Measurements from ENCODE around the gene MSI1.

MSI1 gene

DNA sequence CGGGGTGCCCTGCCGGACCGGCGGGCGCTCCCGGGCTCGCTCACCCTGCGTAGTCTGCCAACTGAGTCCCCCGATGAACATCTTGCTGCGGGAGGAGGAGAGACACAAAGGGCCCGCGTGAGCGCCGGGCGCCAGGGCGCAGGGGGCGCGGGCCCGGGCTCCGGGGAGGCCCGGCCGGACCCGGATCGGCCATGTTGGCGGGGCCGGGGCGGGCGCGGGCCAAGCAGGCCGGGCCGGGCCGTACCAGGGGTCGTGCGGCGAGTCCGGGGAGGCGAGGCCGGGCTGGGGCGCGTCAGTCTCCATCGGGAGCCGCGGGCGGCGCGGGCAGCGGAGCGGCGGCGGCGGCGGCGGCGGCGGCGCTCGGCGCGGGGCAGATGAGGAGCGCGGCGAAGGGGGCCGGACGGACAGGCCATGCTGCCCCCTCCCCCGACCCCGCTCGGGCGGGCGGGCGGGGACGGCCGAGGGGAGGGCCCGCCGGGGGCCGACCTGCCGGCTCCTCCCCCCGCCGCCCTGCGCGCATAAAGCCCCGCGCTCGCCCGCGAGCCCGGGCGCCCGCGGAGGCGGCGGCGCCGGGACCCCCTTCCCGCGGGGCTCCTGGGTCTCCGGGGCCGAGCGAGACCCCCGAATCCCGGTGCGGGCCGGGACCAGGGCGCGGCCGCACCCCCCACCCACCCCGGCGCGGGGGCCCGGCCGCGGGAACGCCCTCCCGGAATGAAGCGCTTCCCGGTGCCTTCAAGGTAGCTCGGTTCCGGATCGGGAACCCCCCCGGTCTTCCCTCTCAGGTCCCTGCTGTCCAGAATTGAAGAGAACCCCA, at the start of gene MSI1:
Gene MSI1 (minus strand): TSS at position 376 of the 814 bp plus-strand sequence. CDS start 73 bp downstream, at position 303.
- DNase-seq (ENCODE audit: low read depth in 2 of 2), result no peak

DNA sequence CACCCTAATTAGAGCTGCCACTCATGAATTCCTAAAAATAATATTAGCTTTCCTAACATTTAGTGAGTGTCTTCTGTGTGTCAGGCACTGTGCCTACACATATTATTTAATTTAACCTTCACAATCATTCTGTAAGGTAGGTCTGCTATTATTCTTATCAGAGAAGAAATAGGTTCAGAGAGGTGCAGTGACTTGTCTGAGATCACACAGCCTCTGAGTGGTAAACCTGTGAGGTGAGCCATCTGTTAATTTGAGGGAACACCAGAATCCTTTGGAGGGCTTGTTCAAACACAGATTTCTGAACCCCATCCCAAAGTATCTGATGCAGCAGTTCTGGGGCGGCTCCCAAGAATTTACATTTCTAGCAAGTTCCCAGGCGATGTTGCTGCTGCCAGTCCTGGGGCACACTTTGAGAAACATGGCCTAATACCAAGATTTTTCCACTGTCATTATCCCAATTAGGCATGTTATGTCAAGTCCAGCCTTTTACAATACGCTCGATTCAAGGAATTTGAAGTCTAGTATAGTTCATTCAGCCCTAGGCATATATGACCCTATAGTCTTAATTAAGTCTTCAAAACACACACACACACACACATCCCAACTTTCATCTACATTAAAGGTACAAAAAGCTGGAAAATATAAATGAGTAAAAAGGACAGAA, 49.1 kb upstream of the MSI1 start:
- DNase-seq (ENCODE audit: low read depth in 2 of 2), result no peak

DNA sequence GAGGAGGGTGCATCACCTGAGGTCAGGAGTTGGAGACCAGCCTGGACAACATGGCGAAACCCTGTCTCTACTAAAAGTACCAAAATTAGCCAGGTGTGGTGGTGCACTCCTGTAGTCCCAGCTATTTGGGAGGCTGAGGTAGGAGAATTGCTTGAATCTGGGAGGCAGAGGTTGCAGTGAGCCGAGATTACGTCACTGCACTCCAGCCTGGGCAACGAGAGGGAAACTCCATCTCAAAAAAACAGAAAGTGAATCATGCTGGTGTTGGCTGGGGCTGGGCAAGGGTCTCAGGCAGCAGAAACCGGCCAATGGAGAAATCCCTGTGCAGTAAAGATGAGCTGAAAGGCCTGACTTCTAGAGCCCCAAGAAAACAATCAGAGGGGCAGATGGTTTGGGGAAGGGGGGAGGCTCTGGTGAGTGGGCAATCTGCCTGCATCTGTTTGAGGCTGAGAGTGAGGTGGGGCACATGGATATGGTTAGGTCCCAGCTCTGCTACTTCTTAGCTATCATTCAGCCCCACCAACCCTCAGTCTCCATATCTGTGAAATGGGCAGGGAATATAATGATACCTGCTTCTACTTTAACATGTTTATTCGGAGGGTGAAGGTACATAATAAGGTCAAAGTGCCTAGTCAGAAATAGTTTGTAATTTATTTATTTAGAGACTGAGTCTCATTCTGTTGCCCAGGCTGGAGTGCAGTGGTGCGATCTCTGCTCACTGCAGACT, 47.7 kb upstream of the MSI1 start:
- DNase-seq (ENCODE audit: low read depth in 2 of 2), result no peak

DNA sequence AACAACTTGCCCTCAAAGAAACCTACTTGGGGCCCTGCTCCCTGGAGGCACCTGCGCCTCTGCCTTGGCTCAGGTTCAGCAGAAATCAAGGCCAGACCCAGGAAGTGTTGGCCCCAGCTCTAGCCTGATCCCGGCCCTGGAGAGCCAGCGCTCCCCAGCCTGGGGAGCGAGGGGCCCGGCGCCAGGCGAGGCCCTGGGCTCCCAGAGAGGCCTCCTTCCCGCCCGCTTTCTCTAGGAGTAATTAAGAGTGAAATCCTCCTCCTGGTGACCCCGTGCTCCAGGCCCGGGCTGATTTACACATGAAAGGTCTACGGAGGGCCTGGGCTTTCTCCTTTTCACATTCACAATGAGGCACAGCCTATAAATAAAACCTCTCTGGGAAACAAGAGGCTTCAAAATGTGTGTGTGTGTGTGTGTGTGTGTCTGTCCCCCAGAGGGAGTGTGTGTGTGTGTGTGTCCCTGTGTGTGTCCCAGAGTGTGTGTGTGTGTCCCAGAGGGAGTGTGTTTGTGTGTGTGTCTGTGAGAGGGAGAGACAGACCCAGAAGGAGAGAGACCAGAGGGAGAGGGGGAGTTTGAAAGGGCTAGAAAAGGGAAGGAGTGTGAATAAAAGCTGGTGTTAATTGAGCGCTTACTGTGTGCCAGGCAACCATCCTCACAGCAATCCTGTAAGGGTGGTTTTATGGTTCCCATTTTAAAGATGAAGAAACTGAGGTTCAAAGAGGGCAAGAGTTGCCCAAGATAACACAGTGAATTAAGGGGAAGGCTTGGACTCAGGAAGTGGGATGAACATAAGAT, 45.1 kb upstream of the MSI1 start:
- no peak for DNase-seq (ENCODE audit: low read depth in 2 of 2)

DNA sequence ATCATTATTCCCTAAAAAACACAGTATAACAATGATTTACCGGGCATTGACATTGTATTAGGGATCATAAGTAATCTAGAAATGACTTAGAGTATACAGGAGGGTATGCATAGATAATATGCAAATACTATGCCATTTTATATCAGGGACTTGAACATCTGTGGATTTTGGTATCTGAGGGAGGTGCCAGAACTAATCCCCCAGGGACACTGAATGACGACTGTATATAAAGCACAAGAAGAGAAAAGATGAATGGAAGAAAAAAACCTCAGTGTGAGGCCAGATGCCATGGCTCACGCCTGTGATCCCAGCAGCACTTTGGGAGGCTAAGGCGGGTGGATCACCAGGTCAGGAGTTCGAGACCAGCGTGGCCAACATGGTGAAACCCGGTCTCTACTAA, 43.5 kb upstream of the MSI1 start:
- DNase-seq (ENCODE audit: low read depth in 2 of 2), result no peak

DNA sequence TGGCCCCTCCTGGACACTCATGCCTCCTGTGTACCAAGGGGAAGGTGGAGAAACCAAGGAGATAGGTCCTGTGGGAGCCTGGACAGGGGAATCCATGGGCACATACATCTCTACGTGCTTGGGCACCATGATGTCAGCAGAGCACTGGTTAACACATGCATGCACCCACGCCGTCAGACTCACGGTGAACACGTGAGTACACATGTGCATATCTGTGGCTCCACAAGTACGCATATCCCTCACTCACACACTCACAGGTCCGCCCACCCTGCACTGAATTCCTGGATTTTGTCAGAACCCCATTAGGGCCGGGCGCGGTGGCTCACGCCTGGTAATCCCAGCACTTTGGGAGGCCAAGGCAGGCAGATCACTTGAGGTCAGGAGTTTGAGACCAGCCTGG, 39.8 kb upstream of the MSI1 start:
- no peak for DNase-seq (ENCODE audit: low read depth in 2 of 2)

DNA sequence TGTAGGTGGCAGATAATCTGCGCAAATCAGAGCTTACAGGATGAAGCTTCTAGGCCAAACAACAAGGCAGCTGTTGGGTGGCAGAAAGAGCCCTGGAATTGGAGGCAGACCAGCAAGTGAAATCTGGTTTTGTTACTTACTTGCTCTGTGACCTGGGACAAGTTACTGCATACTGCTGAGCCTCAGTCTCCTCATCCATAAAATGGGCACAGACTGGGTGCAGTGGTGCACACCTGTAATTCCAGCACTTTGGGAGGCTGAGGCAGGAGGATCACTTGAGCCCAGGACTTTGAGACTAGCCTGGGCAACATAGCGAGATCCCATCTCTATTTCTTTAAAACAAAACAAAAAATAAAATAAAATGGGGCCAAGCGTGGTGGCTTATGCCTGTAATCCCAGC, 37.6 kb upstream of the MSI1 start:
- DNase-seq (ENCODE audit: low read depth in 2 of 2), result no peak

DNA sequence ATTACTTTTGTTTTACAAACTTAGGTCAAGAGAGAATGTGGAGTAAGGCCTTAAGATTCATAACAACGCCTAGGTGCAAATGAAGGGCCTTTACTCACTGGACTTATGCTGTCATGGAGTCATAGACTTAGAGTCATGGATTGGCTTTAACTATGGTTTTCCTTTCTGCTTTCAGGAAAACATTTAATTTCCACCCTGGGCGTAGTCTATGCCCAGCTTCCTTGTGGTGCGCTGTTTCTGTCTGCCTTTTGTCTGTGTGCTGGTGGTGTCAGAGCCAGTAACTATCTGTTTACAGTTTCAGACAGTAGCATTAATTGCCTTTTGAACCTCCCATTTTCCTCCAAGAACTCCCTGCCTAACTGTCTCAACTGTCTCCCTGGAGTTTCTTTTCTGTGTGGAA, 37.1 kb upstream of the MSI1 start:
- no peak for DNase-seq (ENCODE audit: low read depth in 2 of 2)

DNA sequence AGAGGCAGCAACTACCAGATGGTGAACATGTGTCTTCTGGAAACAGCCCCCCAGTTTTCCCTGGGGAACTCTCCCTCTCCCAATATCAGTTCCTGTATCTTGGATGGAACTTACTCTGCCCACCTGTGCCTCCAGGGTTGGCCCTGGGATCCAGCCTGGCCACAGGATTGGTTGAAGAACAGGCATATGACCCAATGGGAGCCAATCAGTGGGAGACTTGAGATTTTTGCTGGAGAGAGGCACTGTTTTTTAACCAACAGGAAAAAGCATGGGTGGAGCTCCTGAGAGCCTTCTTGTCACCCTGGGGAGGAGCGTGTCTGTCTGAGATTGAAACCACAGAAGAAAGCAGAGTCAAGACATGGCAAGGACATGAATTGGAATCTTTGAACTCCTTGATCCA, 35.3 kb upstream of the MSI1 start:
- DNase-seq (ENCODE audit: low read depth in 2 of 2), result no peak

DNA sequence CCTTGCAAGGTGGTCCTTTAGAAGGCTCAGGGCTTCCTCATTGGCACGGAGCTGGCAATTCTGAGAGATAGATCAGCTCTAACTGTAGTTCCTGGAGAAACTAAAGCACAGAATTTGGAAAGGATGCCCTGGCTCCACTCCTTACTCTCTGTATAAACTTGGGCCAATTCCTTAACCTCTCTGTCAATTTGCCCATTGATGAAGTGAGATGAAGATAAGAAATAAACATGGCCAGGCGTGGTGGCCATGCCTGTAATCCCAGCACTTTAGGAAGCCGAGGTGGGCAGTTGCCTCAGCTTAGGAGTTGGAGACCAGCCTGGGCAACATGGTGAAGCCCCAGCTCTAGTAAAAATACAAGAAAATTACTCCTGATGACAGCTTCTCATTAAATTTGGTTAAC, 34.9 kb upstream of the MSI1 start:
- DNase-seq (ENCODE audit: low read depth in 2 of 2), result no peak

DNA sequence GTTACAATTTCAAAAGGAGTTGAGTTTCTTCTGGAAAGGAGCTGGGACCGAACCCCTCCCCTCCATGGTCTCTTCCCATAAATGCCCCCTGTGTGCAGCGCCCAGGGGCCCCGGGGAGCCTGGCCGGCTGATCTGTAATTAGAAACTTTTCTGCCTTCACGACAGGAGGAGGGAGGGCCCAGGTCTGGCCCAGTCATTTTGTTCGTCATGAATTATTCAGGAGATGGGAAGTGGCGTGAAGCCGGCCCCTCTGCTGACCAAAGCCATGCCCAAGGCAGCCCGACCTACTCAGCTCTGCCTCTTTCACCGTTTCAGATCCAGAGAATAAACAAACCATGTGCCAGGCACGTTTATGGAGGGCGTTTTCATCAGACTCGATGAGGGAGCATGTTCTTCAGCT, 33.3 kb upstream of the MSI1 start:
- no peak for DNase-seq (ENCODE audit: low read depth in 2 of 2)

DNA sequence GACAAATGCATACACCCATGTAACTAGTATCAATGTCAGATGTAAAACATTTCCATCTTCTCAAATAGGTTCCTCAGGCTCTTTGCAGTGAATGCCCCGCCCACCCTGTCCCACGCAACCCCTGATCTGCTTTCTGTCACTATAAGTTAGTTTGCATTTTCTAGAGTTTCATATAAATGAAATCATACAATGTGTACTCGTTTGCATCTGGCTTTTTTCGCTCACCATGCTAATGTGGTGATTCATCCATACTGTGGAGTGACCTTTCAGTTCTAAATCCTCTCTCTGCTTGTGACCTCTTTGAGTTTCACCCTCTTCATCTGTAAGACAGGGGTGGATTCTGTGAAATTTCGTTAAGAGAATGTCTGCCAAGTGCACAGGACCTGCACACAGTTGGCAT, 30.6 kb upstream of the MSI1 start:
- DNase-seq (ENCODE audit: low read depth in 2 of 2), result no peak

DNA sequence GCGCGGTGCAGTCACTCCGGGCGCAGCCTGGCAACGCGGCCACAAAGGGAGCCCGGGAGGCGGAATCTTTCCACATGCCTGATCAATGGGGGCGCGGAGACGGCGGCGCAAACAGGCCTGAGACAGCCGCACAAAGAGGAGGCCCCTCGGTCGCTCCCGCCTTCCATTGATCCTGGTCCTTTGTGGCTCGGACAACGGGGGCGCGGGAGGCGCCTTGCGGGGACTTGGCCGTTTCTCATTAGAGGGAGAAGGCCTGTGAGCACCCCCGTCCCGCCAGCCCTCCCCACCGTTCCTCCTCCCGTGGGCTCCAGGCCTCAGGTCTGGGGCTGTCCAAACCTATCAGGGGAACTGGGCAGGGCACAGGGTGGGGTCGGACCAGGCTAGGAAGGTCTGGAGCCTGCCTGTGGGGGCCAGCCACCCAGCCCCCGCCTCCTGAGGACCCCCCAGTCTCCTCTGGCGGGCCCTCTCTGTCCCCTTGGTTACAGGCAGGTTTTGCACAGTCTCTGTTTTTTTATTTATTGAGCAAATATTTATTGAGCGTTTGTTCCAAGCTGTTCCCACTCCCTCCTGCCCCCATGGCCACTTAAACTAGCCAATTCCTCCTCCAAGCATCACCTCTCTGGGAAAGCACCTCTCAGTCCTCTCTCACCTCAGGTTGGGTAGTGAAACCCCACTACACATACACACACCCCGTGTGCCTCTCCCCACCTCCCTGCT, 29.0 kb upstream of the MSI1 start:
- DNase-seq (ENCODE audit: low read depth in 2 of 2), result no peak

DNA sequence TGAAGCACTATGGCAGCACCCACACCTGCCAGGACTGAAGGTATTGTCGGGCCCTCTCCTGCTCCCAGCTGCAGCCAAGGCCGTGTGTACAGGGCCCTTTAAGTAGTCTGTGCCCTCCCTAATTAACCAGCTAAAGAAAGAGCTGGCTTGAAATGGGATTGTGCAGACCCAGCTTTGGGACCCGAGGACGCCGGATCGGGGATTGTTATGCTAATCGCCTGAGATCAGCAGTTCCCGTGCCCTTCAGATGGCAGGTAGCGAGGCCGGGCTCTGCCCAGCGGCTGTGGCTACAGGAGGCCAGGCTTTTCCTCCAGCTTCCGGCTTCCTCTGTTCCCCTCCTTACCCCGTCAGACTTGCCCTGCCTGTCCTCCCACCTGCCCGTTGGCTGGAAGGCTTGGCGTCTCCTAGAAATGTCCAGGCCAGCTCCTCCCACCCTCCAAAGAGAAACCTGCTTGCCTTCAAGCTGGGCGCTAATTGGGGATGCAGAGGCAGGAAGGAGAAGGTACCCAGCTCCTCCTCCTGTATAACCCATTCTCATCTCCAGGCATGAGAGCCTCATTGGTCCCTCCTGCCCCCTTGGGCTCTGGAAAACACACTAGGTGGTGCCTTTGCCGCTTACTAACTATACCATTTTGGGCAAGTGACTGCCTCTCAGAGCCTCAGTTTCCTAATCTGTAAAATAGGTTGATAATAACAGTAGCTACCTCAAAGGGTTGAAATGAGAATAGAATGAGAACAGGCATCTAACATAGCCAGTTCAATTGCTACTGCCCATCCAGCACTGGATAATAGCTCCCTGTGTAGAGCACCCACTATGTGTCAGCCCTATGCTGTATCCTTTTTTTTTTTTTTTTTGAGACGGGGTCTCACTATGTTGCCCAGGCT, 25.8 kb upstream of the MSI1 start:
- no peak for DNase-seq (ENCODE audit: low read depth in 2 of 2)

DNA sequence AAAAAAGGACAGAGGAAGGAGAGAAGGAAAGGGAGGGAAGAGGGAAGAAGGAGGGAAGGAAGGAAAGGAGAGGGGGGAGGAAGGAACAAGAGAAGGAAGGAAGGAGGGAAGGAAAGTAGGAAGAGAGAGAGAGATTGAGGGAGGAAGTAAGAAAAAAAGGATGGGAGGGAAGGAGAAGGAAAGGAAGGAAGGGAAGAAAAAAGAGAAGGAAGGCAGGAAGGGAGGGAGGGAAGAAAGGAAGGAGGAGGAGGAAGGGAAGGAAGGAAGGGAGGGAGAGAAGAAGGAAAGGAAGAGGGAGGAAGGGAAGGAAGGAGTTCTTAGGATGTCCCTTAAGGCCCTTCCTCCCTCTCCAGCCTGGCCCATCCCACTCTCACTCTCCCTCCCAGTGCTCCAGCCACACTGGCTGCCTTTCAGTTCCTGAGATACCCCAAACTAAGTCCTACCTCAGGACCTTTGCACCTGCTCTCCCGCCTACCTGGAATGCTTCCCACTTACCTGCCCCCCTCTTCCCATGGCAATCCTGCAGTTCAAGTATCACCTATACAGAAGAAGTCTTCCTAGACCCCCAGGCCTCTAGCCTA, 21.7 kb upstream of the MSI1 start:
- DNase-seq (ENCODE audit: low read depth in 2 of 2), result no peak

DNA sequence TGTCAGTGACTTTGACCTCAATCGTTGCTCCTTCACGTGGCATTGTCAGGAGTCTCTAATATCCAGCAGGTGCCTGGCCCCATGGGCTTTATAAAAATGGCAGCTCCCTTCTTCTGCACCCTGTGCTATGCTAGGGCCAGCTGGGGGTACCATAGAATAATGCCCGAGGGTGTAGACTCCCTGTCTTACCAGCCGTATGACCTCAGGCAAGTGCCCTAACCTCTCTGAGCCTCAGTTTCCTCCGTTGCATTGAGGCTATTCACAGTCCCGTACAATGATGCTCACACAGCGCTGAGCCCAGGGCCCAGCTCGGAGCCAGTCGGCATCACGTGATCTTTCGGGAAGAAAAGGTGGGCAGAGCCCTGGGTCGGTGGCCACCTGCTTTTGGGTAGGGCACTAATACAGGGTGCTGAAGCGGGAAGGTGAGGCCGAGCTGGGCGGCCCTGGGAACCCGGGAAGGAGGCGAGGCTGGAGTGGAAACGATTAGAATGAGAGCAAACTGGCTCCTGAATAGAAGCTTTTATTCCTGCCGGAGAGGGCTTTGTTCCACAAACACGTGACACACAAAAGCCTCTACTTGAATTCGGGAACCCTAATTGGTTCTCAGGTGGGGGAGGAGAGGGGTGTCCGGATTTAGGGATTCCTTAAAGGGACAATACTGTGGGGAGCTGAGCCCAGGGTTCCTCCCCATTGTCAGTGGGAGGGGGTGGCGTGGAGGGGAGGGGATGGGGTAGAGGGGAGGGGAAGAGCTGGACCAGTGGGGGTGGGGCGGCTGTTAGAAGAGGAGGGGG, 19.9 kb upstream of the MSI1 start:
- DNase-seq (ENCODE audit: low read depth in 2 of 2), result no peak

DNA sequence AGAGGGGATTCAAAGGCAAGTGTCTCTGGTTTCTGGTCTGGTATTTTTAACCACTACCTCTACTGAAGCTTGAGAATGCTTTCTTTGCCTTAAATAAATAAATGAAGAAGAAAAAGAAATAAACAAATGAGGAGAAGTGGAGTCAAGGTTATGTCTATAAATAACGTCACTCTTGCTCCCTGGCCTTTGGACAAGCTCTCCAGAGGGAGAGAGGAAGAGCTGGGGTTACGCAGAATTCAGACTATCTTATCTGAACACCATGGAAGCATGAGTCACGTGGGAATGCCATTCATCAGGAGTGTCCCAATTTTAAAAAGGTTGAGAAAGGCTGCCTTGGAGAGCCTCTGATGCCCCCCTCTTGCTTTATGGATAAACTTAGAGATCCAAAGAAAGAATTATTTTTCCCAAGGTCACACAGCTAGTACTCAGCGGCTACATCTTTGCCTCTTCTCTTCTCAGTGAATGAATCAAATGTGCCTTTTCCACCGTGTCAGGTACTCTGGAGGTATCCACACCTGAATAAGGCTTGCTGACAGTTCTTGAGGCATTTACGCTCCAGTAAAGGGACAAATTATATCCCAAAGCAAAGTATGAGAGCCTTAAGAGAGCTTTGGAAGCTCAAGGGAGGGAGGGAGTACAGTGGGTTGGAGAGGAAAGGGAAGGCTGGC, 12.9 kb upstream of the MSI1 start:
- no peak for DNase-seq (ENCODE audit: low read depth in 2 of 2)

DNA sequence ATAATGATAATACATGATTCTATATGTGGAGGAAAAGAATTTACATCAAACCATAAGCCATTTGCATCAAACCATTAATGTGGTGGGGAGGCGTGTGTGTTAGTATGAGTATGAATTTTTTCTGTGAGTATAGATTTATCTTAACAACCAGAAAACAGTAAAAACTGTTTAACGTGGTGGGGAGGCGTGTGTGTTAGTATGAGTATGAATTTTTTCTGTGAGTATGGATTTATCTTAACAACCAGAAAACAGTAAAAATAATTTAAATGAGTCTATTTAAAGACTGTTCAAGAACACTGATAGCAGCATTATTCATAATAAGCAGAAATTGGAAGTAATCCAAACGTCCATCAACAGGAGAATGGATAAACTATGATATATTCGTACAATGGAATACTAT, 9.1 kb upstream of the MSI1 start:
- no peak for DNase-seq (ENCODE audit: low read depth in 2 of 2)

DNA sequence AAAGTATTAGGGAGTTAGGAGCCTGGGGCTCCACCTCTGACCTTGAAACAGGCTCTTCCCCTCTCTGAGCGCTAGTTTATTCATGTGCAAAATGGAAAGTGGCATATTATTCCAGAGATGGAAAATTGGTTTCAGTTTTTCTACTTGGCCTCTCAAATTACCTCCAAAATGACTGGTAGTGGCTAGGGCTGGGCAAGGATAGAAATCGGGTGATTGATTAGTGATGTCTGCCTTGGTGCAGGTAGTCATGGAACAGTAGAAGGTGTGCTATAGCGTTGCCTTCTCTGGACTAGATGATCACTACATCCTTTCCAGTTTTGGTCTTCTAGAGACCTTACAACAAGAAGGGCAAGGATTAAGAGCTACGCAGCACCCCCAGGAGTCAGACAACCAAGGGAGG, 8.6 kb upstream of the MSI1 start:
- DNase-seq (ENCODE audit: low read depth in 2 of 2), result no peak

All from stimulated activated CD4-positive, alpha-beta T cell treated with anti-CD3 and anti-CD28 coated beads, Interleukin-12 subunit alpha, Interleukin-12 subunit beta, amount 100 ng/mL, for 24 hours (primary cell).